Measurements from ENCODE around the gene OR52D1. TPM values are rescaled to one million over a fixed set of nuclear protein-coding genes. Genes with fewer than 3 reads are reported as not detected.

The OR52D1 gene
- total RNA-seq: not detected in 2 replicates

GRCh38 chr11:5488385-5488784 lies at the start of gene OR52D1:
Gene OR52D1, plus strand, starts transcription at chr11:5488685. Its CDS starts 22 bp downstream, at chr11:5488707.

DNA sequence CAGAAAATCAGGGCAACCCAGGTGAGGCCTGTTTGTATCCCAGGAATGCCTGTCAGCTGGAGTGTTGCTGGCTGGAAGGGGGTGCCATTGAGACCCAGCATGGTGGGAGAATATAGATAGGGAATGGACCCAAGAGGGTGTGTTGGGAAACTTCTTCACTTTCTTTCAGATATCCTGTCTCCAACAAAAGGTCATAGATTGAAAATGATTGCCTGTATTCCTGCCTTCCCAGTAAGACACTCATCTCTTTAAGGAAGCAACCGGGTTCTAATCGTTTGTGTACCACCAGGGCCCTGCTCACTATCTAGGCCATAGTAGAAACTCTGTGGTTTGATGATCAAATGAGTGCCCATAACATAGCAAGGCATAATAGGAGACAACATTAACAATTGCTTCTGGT lies 47.1 kb upstream of the OR52D1 start, which contains the start of gene OR51I1:
Gene OR51I1 (minus strand): TSS at position 101 of the 400 bp plus-strand sequence. CDS start 0 bp downstream, at position 101.

DNA sequence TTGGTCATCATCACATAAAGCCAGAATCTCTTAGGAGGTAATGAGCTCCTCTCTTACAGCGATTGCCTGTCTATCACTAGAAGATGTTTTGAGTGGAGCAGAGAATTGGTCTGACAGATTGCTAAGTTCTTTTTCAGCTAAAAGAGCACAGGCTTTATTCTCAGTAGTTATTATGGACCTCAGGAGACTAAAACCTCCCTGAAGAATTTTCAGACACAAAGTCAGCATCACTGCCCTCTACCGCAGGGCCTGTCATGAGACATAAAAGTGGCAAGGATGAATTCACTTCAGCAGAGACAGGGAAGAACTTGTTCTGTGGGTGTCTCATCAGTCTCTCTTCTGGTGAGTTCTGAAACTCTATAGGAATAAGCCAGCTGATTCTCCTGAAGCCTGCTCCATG lies 39.5 kb upstream of the OR52D1 start, which contains the start of gene OR51I2:
Gene OR51I2 (plus strand): TSS at position 301 of the 400 bp plus-strand sequence. CDS start 4,166 bp downstream, outside the sequence.

GRCh38 chr11:5509803-5510202 lies 21.3 kb downstream of the OR52D1 start, which contains the start of gene UBQLN3:
Gene UBQLN3, minus strand, starts transcription at chr11:5509957. Its CDS starts 399 bp downstream, at chr11:5509558.

DNA sequence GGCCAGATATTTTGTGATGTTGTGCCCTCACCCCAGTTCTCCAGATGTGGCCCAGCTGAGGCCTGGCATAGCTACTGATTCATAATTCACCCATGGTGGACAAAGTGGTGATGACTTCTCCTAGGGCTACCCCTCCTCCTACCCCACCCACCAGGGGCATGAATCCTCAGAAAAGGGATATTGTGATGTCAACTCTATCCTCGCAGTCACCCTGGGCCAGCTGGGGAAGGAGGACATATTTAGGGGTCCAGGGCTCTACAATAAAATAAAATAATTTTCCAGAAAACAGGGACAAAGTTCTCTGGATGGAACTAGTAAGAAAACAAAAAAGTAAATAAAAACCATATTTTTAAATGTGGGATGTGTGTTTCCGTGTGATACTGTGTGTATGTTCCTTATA lies 28.1 kb downstream of the OR52D1 start, which contains the start of gene UBQLNL:
Gene UBQLNL (minus strand): TSS at position 101 of the 400 bp plus-strand sequence. CDS start 258 bp downstream, outside the sequence.

Other genes with a start within 250 kb of the OR52D1 start
- not detected in 2 replicates for gene HBG1, start 238.8 kb upstream of the OR52D1 start, total RNA-seq
- gene HBG2, start 233.9 kb upstream of the OR52D1 start, total RNA-seq: not detected in 2 replicates
- not detected in 2 replicates for gene HBE1, start 218.7 kb upstream of the OR52D1 start, total RNA-seq
- gene OR51B4, start 186.7 kb upstream of the OR52D1 start, total RNA-seq: not detected in 2 replicates
- not detected in 2 replicates for gene OR51B2, start 164.4 kb upstream of the OR52D1 start, total RNA-seq
- gene OR51B5, start 145.2 kb upstream of the OR52D1 start, total RNA-seq: not detected in 2 replicates
- not detected in 2 replicates for gene OR51B6, start 137.2 kb upstream of the OR52D1 start, total RNA-seq
- gene OR51M1, start 104.9 kb upstream of the OR52D1 start, total RNA-seq: not detected in 2 replicates
- not detected in 2 replicates for gene OR51Q1, start 66.6 kb upstream of the OR52D1 start, total RNA-seq
- gene OR51I1, start 47.2 kb upstream of the OR52D1 start, total RNA-seq: not detected in 2 replicates
- not detected in 2 replicates for gene OR51I2, start 39.4 kb upstream of the OR52D1 start, total RNA-seq
- not detected in 2 replicates for gene UBQLN3, start 21.3 kb downstream of the OR52D1 start, total RNA-seq
- not detected in 2 replicates for gene UBQLNL, start 28.0 kb downstream of the OR52D1 start, total RNA-seq
- gene OR52H1, start 59.9 kb downstream of the OR52D1 start, total RNA-seq: not detected in 2 replicates
- not detected in 2 replicates for gene OR52B6, start 92.2 kb downstream of the OR52D1 start, total RNA-seq
- gene TRIM6, start 108.0 kb downstream of the OR52D1 start, total RNA-seq: 2.7 and 2.8 TPM in 2 replicates
- 4.9 and 6.5 TPM in 2 replicates for gene TRIM34, start 136.3 kb downstream of the OR52D1 start, total RNA-seq
- 27.4 and 31.2 TPM in 2 replicates for gene TRIM5, start 196.4 kb downstream of the OR52D1 start, total RNA-seq
- gene TRIM22, start 201.1 kb downstream of the OR52D1 start, total RNA-seq: 18.9 and 41.5 TPM in 2 replicates
- gene OR56B1, start 247.8 kb downstream of the OR52D1 start, total RNA-seq: not detected in 2 replicates

Measured in hair follicular keratinocyte (primary cell).